Brain microvascular endothelial cell (primary cell): ENCODE measurements around the gene ZCCHC4.

Experiments used
- DNase-seq: peaks from one replicate; pipeline ENCODE4 v3.0.0-alpha.2; 2020
- H3K27ac ChIP-seq: fragments of 250-450 bp; sonication (Bioruptor Pico); 2 replicates; pipeline ENCODE4 v1.5.1; 2020; ENCODE audit warnings: mild to moderate bottlenecking, moderate library complexity
- H3K27me3 ChIP-seq: fragments of 250-450 bp; sonication (Bioruptor Pico); replicated peaks from 2 replicates; pipeline ENCODE4 v1.5.1; 2020; ENCODE audit warnings: mild to moderate bottlenecking
- H3K36me3 ChIP-seq: fragments of 250-450 bp; sonication (Bioruptor Pico); replicated peaks from 2 replicates; pipeline ENCODE4 v1.5.1; 2020; ENCODE audit warnings: mild to moderate bottlenecking
- H3K4me3 ChIP-seq: 2 replicates; pipeline ENCODE4 v1.5.1; 2011; ENCODE audit warnings: low read depth, mild to moderate bottlenecking, control low read depth, low read length, moderate library complexity
- CTCF ChIP-seq: IDR thresholded peaks from 2 replicates; pipeline ENCODE4 v1.5.1; 2011; ENCODE audit warnings: low read depth, mild to moderate bottlenecking, moderate library complexity, low read length, control low read depth, inconsistent platforms; ENCODE audit errors: missing control alignments
- in situ Hi-C: cut with HindIII; loops from 2 replicates; pipeline ENCODE4 v1.10.0; 2017; ENCODE audit warnings: low sequenced_read_pairs, low pct_ligation_motif_present

ZCCHC4 gene

GRCh38 chr4:25310066-25310802 lies 2.3 kb upstream of the ZCCHC4 start:
- in situ Hi-C loops, result no loop called here

GRCh38 chr4:25310803-25311166 lies 1.8 kb upstream of the ZCCHC4 start:
- no peaks in the 10 kb centered on the region for H3K27me3 ChIP-seq
- no peak overlapping the region for H3K4me3 ChIP-seq
- in situ Hi-C loops, result no loop called here
- DNase-seq, result no peak
- TF ChIP-seq CTCF, result no peak
- H3K36me3 ChIP-seq, result no peaks in the 10 kb centered on the region
- no peak overlapping the region for H3K27ac ChIP-seq

More at GRCh38 chr4:25310066-25310802, 2.3 kb upstream of the ZCCHC4 start:
- TF ChIP-seq CTCF, result no peak
- DNase-seq, result no peak
- Histone ChIP-seq H3K27me3 (no peaks in the 10 kb centered on the region), H3K4me3 (no peak overlapping the region), H3K27ac (no peak overlapping the region), H3K36me3 (no peaks in the 10 kb centered on the region)

- Histone ChIP-seq H3K36me3 (no peaks in the 10 kb centered on the region), H3K27me3 (no peaks in the 10 kb centered on the region), H3K4me3 (peak overlapping the region; percentile 96), H3K27ac (peak overlapping the region; percentile 76)
- DNase-seq, result no peak
- TF ChIP-seq CTCF, result no peak
- in situ Hi-C loops, result no loop called here
These were observed 774 bp downstream of the ZCCHC4 start for GRCh38 chr4:25313201-25313895.

- in situ Hi-C loops, result no loop called here
- no peak for DNase-seq
- no peak for TF ChIP-seq CTCF
These were observed 7.8 kb downstream of the ZCCHC4 start for GRCh38 chr4:25320336-25320735.

GRCh38 chr4:25320773-25321172 lies 8.2 kb downstream of the ZCCHC4 start:
- Histone ChIP-seq H3K4me3 (no peak overlapping the region), H3K36me3 (no peaks in the 10 kb centered on the region), H3K27ac (peak overlapping the region; percentile 67), H3K27me3 (no peaks in the 10 kb centered on the region)
- DNase-seq, result peak; percentile 70
- in situ Hi-C loops, result no loop called here
- TF ChIP-seq CTCF, result no peak

More at GRCh38 chr4:25320336-25320735, 7.8 kb downstream of the ZCCHC4 start:
- no peaks in the 10 kb centered on the region for H3K27me3 ChIP-seq
- H3K4me3 ChIP-seq, result no peak overlapping the region
- peak overlapping the region; percentile 67 for H3K27ac ChIP-seq
- H3K36me3 ChIP-seq, result no peaks in the 10 kb centered on the region
